ENCODE data around the gene WASF3.

DNA sequence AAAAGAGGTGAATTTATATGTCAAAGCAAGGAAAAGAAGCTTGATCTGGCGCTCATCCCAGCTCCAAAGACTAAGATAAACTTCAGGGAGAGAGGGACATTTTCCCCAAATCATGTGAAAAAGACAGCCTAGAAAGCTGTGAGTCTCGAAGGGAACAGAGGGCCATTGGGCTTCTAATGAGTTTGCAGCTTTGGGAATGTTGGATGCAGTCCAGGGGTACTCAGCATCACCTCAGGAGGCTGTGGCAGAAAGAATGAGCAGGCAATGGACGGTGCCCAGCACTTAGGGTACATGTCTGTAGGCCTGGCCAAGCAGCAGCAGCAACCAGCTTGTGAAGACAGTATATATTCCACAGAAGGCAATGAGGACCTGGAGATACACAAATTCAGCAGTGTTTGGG lies 25.7 kb upstream of the WASF3 start:
- TF ChIP-seq, protein P1, sequence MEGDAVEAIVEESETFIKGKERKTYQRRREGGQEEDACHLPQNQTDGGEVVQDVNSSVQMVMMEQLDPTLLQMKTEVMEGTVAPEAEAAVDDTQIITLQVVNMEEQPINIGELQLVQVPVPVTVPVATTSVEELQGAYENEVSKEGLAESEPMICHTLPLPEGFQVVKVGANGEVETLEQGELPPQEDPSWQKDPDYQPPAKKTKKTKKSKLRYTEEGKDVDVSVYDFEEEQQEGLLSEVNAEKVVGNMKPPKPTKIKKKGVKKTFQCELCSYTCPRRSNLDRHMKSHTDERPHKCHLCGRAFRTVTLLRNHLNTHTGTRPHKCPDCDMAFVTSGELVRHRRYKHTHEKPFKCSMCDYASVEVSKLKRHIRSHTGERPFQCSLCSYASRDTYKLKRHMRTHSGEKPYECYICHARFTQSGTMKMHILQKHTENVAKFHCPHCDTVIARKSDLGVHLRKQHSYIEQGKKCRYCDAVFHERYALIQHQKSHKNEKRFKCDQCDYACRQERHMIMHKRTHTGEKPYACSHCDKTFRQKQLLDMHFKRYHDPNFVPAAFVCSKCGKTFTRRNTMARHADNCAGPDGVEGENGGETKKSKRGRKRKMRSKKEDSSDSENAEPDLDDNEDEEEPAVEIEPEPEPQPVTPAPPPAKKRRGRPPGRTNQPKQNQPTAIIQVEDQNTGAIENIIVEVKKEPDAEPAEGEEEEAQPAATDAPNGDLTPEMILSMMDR (IDR thresholded peaks at IDR 0.05), result no peak
- no peak for TF ChIP-seq EP300 (IDR thresholded peaks at IDR 0.05; ENCODE audit: low read depth)
- TF ChIP-seq POLR2AphosphoS5 (IDR thresholded peaks at IDR 0.05), result no peak

All from transverse colon (tissue), 4 donors.